GM20000 (cell line): ENCODE results near the gene CEP95.
A peak's percentile ranks its signal among the peaks of the same experiment; 100 is the strongest.
"Not testable (repeated sequence)": the region's sequence is repeated elsewhere in the genome, so short reads cannot be mapped to it uniquely, and the experiment has no call there.

Source experiments
- DNase-seq: peaks from one replicate; pipeline ENCODE4 v3.0.0; 2012; ENCODE audit warnings: low spot score
- CTCF ChIP-seq: IDR thresholded peaks from 2 replicates; pipeline ENCODE4 v1.5.1; 2012; ENCODE audit warnings: mild to moderate bottlenecking, control low read depth; ENCODE audit errors: extremely low read depth, missing control alignments

CEP95 gene

GRCh38 chr17:64506576-64507412 lies at the start of gene CEP95:
Gene CEP95, plus strand, starts transcription at chr17:64506977. Its CDS starts 121 bp downstream, at chr17:64507098.
- DNase-seq = peak; percentile 91
- no peak for TF ChIP-seq CTCF

GRCh38 chr17:64457156-64457555 lies 49.6 kb upstream of the CEP95 start:
- no peak for TF ChIP-seq CTCF
- DNase-seq = no peak

- TF ChIP-seq CTCF = no peak
- DNase-seq = no peak
Measured at GRCh38 chr17:64458756-64459155, 48.0 kb upstream of the CEP95 start.

- DNase-seq = no peak
- no peak for TF ChIP-seq CTCF
Measured at GRCh38 chr17:64459284-64459747, 47.5 kb upstream of the CEP95 start.

- not testable (repeated sequence) for DNase-seq
Measured at GRCh38 chr17:64459818-64460217, 47.0 kb upstream of the CEP95 start.

GRCh38 chr17:64460955-64461354 lies 45.8 kb upstream of the CEP95 start:
- TF ChIP-seq CTCF = no peak
- no peak for DNase-seq

- TF ChIP-seq CTCF = no peak
- no peak for DNase-seq
Measured at GRCh38 chr17:64461788-64462187, 45.0 kb upstream of the CEP95 start.

- no peak for TF ChIP-seq CTCF
- no peak for DNase-seq
Measured at GRCh38 chr17:64466019-64466735, 40.6 kb upstream of the CEP95 start.

- not testable (repeated sequence) for DNase-seq
Measured at GRCh38 chr17:64466834-64467233, 39.9 kb upstream of the CEP95 start.
